Vagina (tissue), 2 donors: ENCODE results near the gene MIEF1.

Experiments
- CTCF ChIP-seq, 3 experiments: fragments of 450-650 bp in 2 of 3; fragments of 200-600 bp in 1 of 3; sonication (generic) in 1 of 3; IDR thresholded peaks; one replicate each; pipeline ENCODE4 v1.5.1; 2017 to 2019; ENCODE audit warnings: antibody characterized with exemption in 3 of 3, mild to moderate bottlenecking in 2 of 3, moderate library complexity in 2 of 3
- POLR2AphosphoS5 ChIP-seq, 2 donors: sonication (generic); formaldehyde crosslinking; IDR thresholded peaks; one replicate each; pipeline ENCODE4 v1.9.0; 2017; ENCODE audit warnings: antibody characterized with exemption in 2 of 2, mild to moderate bottlenecking in 2 of 2, low read depth in 1 of 2; ENCODE audit not compliant: insufficient read depth in 1 of 2

DNA sequence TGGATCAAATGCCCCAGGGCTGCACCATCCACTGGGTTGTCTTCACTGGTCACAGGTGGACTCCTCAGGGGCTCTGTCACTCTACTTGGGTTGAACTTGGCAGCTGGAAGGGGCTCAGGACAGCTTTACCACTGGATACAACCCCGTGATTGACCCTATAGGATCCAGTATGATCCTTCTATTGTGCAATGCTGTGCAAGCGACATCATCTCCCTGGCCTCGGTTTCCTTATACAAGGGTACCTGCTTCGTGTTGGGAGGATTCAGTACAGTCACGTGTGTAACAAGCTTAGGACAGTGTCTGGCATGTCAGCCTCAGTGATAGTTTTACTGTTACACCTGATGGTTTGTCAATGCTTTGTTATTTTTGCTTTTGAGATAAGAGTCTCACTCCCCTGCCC, 20.5 kb upstream of the MIEF1 start:
- TF ChIP-seq CTCF (IDR thresholded peaks at IDR 0.05) (no peak), POLR2AphosphoS5 (IDR thresholded peaks at IDR 0.05; ENCODE audit: insufficient read depth in 1 of 2, low read depth in 1 of 2) (no peak)
